Hindlimb muscle (tissue), 1 donor: ENCODE results near the gene NOL4. TPM values are rescaled to one million over a fixed set of nuclear protein-coding genes. Genes with fewer than 3 reads are reported as not detected.
"Not testable (repeated sequence)": the region's sequence is repeated elsewhere in the genome, so short reads cannot be mapped to it uniquely, and the experiment has no call there.

Experiments
- DNase-seq: peaks from one replicate; pipeline ENCODE4 v3.0.0-alpha.2; 2013
- polyA plus RNA-seq: library from polyadenylated mRNA; unstranded; fragments of 120-200 nt; gene quantifications from one replicate; pipeline ENCODE4 v1.2.1, GENCODE V29; 2013; ENCODE audit not compliant: insufficient read length

Gene NOL4, protein sequence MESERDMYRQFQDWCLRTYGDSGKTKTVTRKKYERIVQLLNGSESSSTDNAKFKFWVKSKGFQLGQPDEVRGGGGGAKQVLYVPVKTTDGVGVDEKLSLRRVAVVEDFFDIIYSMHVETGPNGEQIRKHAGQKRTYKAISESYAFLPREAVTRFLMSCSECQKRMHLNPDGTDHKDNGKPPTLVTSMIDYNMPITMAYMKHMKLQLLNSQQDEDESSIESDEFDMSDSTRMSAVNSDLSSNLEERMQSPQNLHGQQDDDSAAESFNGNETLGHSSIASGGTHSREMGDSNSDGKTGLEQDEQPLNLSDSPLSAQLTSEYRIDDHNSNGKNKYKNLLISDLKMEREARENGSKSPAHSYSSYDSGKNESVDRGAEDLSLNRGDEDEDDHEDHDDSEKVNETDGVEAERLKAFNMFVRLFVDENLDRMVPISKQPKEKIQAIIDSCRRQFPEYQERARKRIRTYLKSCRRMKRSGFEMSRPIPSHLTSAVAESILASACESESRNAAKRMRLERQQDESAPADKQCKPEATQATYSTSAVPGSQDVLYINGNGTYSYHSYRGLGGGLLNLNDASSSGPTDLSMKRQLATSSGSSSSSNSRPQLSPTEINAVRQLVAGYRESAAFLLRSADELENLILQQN
- not detected for polyA plus RNA-seq

DNA sequence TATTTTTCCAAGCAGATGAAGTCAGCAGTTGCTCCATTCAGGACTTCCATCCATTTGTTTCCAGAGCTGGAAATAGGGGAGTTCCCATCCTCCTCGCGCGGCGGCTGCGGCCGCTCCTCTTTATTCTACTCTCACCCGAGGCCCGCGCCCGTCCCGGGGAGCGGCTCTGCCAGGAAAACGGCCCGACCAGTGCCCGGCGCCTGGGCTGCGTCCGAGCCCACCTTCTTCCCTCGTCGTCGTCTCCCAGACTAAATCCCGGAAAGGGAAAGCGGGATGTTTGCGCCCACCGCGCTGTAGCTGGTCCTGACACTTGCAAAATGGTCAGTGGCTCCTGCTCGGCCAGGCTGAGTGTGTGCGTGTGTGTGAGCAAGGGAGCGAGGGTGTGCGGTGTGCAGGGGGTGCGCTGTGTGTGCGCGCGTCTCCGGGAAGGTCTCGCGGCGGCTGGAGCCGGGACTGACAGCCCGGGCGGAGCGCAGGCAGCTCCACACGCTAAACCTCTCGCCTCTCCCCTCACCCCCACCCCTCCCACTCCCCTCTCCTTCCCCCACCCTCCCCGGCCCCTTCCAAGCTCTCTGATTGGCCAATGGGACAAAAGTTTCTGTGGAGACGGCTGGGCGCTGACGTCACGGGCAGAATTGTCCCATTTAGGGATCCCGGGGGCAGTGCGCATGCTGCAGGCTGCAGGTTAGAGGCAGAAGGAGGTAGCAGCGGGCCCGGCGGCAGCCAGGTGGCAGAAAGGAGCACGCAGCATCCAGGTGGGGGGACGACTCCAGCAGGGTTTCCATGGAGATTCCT lies at the start of gene NOL4:
TSS of gene NOL4 (minus strand) at position 491 of the 795 bp plus-strand sequence. CDS start 1,660 bp downstream, outside the sequence.
- peak; percentile 32 for DNase-seq

DNA sequence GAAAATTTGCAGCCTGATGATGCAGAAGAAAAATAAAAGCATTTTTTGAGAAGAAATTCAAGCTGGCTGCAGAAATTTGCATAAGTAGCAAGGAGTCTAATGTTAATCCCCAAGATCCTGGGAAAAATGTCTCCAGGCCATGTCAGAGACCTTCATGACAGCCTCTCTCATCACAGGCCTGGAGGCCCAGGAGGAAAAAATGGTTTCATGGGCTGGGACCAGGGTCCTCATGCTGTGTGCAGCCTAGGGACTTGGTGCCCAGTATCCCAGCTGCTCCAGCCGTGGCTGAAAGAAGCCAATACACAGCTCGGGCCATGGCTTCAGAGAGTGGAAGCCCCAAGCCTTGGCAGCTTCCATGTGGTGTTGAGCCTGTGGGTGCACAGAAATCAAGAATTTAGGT lies 41.3 kb upstream of the NOL4 start:
- DNase-seq: not testable (repeated sequence)

DNA sequence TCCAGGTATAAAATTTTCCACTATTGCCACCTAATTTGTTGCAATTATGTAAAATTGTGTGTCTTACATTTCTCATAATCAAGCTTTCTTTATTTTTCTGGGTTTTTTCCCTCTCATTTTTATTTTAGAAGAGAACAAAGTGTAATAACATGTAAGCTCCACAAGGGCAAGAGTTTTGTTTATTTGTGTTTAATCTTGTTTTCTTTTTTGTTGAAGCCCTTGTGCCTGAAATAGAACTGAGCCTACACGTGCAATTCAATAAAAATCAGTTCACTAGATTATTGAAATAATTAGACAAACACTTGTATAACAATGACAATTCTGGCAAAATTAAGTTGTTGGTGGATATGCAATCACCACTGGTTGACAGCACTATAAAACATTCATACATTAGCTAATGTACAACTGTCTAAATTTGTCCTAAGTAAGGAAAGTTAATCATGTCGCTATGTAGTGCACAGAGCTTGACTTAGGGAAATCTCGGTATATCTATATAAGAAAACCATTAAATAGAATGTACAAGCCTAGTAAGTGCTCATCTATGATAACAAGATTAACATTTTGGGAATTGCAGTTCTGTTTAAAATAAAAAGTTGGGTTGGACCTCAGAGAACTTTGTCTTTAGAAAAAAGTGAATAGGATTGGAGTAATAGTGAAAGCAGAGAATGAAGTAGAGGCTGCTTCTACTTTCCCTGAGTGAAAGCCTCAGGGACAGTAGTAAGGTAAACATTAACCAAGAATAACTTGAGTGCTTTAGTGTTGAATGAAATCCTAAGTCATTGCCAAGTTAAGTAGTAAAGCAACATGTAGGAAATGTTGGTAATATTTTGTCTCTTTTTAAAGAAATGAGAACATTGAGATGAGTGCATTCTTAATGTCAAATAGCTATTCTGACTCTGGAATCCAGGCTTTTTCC lies 37.4 kb upstream of the NOL4 start:
- DNase-seq: no peak

DNA sequence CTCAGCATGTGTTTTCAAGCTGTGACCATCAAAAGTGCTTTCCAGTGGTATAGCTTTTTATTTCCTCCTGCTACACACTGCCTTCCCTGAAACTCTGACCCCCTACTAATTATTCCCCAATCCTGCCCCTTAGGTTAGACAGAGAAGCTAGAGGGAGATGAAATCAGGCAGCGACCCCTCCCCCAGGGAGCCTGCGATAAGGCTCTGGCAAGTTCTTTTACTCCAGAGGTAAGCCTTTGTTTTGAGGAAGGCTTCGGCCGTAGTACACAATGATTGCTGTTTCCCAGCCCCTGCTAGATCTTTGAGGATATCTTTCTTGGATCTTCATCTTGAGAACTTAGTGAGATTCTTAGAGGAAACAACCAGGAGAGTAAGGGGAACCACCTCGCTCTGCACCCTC lies 33.5 kb upstream of the NOL4 start:
- DNase-seq: no peak

DNA sequence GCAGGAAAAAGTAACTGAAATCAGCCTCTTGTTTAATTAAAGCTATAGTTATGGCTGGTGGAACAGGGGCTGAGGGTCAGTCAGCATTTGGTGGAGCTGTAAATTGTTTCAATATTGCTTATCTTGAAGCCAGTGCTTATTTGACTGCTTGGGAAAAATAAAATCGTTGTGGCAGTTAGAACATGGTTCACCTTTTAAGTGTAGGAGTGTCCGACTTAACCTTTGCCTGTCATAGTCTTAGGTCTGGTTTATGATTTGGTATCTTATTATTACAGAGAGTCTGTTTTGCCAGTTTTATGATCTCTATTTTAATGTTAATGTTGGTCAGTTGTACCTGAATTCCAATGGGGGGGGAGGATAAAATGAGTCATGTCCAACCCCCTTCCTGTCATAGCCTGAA lies 27.2 kb upstream of the NOL4 start:
- DNase-seq: no peak

DNA sequence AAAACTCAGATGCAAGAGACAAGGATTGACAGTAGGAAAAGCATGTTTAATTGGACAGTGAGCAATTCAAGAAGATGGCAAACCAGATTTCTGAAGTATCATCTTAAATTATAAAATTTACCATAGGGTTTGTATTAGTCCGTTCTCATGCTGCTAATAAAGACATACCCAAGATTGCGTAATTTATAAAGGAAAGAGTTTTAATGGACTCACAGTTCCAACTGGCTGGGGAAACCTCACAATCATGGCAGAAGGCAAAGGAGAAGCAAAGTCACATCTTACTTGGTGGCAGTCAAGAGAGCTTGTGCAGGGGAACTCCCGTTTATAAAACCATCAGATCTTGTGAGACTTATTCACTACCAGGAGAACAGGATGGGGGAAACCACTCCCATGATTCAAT lies 24.0 kb upstream of the NOL4 start:
- no peak for DNase-seq

DNA sequence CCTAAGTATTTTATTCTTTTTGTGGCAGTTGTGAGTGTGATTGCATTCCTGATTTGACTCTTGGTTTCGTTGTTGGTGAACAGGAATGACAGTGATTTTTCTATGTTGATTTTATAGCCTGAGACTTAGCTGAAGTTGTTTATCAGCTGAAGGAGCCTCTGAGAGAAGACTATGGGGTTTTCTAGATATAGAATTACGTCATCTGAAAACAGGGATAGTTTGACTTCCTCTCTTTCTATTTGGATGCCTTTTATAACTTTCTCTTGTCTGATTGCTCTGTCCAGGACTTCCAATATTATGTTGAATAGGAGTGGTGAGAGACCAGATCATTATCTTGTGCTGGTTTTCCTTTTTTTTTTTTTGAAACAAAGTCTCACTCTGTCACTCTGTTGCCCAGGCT lies 18.0 kb upstream of the NOL4 start:
- no peak for DNase-seq

DNA sequence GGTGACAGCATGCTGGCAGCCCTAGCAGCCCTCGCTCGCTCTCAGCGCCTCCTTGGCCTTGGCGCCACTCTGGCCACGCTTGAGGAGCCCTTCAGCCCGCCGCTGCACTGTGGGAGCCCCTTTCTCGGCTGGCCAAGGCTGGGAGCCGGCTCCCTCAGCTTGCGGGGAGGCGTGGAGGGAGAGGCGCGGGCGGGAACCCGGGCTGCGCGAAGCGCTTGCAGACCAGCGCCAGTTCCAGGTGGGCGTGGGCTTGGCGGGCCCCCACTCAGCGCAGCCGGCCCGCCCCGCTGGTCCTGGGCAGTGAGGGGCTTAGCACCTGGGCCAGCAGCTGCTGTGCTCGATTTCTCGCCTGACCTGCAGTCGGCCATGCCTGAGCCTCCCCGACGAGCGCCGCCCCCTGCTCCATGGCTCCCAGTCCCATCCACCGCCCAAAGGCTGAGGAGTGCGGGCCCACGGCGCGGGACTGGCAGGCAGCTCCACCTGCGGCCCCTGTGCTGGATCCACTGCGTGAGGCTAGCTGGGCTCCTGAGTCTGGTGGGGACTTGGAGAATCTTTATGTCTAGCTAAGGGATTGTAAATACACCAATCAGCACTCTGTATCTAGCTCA lies 9.2 kb upstream of the NOL4 start:
- not testable (repeated sequence) for DNase-seq

DNA sequence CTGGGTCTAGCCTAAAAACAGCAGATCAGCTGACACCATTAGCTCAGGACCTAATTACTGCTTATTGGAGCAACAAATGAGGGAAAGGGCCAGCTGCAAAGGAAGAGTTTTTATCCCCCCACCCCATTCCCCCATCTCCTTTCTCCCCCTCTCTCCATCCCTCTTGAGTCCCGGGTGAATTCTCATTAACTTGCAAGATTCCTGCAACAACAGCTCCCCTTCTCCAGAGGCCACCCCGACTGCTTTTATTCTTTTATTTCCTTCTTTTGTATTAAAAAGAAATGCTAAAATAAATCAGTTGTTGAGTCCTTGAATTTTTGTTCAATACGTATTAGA lies 473 bp upstream of the NOL4 start:
- no peak for DNase-seq

DNA sequence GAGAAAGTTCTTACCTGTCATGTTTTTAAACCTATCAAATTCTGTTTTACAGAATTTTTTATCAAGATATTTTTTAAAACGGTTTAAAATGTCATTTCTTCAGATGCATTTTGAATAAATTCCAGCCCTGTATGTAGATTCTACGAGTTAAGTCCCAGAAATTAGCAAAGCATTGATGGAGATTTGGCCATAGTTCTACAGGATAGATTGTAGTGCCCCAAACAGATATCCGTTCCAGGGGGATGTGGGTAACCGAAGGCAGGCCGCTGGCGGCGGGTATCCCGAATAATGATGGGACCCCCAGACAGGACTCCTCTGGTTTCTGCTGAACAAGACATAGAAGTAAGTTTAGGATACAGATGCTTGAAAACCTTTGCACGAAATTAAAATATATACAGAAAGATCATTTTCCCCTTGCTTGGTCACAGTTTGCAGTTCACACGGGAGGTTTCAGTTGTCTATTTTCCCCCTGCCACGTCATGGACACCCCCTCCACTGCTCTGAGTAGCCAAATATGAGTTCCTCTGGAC lies 755 bp downstream of the NOL4 start:
- no peak for DNase-seq

DNA sequence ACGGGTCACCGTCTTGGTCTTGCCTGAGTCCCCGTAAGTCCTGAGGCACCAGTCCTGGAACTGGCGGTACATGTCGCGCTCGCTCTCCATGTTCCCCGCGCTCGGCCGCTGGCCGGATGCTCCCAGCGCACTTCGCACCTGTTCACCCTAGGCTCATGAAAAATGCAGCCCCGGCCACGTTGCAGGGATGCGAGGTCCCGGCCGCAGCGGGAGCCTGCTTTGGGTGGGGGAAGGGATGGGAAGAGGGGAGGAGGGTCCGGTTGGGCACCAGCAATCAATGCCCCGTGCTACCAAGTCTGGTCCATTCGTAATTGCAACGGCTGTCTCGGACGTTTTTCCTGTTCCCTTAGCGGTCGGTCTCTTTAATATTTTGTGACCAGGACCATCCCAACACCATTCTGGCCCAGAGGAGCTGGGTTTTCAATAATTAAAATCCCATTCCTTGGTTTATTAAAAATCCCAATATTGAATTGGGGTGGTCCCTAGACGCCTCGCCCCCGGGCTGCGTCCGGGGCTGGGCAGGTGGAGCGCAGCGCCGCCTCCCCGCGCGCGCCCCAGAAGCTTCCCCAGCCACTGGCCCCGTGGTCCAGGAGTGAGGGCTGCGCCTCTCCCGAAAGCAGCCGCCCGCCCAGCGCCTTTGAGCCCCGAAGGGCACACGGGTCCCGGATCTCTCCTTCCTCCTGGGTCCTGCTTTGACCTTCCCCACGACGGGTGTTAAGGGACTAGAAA lies 1.4 kb downstream of the NOL4 start:
- DNase-seq: no peak

DNA sequence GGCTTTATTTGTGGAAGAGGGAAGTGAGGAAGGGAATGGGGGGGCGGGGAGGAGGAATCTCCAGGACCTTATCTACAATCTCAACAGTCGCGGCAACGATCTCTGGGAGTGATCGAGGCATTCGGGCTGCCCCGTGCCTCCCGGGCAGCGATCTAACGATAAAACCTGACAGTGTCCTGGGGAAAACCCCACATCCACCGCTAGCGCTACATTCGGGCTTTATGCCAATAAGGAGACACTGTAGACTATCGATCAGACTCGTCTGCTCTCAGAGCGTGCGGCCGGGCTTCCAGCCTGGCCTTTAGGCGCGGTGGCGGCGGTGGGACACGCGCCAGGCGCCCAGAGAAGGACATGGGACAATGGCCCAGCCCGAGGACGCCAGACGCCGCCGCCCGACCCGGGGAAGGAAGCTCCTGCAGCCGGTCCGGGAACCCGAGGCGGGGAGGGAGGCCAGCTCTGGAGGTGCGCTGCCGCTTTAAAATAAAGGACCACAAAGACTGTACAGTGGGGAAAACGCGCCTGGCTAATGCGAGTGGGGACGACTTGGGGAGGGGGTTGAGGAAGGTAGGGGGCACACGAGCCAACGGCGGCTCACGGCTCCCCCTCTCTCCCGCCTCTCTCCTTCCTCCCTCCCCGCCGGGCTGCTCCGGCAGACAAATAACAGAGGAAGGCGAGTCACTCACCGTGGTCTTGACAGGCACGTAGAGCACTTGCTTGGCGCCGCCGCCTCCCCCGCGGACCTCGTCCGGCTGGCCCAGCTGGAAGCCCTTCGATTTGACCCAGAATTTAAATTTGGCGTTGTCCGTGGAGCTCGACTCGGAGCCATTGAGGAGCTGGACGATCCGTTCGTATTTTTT lies 2.2 kb downstream of the NOL4 start:
- peak; percentile 23 for DNase-seq

DNA sequence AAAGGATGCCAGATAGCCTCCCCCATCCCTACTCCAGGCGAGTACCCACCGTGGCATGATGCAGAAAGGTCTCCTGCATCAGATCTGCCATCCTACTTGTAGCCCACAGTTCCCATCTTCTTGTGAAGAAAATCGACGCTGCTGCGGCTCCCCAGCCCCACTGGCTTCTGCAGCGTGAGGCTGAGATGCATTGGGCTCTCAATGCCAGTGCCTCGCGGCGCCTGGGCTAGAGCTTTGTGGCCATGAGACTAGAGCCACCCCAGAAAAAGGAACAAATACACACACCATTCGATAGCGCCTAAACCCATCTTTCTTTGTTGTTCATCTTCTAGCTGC lies 2.8 kb downstream of the NOL4 start:
- DNase-seq: no peak

DNA sequence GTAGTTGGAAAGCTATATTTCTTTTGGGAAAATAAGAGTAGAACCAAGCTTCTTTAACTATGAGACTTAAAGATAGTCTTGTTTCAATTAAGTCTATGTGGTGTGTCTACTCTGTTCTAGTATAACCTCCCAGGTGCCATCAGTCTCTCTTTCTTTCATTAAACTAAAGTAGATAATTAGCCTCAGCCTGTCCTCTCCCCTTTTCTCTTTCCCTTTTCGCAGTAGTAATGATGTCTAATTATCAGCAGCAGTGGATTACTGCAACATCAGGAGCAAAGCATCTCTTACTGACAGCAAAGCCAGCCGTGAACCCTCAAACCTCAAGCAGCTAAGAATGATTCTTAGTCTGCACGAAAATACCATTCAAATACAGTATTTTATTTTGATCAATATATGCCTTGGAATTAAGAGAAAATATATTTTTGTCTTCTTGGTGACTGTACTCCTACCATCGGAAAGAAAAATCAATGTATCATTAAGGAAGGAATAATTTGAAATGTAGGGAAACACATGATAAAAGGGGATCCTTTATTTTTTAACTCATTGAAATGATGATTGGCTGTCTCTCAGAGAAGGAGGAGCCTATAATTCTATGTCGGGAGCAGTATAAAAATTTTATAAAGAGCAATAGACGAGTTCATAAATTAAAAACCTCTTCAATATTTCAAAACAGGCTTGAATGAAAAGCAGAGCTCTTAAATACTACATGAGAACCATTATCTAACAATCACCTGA lies 4.5 kb downstream of the NOL4 start:
- no peak for DNase-seq

DNA sequence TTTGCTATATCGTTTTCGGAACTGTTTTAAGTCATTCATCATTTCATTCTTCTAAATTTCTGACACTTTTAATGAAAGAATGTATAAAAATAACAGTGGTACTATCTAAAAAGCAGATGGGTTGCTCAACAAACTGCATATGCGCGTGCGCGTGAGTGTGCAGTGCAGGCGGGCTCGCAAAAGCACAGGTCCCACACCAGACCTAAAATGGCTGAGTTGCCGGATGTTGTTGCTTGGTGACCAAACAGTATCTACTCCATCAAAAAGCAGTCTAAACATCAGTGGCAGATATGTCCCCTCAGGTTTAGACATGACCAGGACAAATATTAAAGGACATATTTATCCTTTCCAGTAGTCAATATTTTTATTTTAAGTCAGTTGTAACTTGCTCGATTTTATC lies 5.1 kb downstream of the NOL4 start:
- DNase-seq: no peak

DNA sequence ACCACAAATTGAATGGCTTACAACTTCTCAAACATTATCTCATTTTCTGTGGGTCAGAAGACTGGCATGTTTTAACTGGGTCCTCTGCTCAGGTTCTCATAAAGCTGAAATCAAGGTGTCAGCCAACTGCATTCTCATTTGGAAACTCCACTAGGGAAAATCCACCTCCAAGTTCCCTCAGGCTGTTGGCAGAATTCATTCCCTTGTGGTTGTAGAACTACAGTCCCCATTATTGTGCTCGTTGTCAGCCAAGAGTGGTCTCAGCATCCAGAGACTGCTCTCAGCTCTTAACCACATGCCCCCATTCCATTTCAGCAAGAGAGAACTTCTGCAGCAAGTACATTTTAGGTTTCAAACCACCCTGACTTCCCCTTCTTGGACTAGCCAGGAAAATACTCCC lies 12.2 kb downstream of the NOL4 start:
- DNase-seq: no peak

DNA sequence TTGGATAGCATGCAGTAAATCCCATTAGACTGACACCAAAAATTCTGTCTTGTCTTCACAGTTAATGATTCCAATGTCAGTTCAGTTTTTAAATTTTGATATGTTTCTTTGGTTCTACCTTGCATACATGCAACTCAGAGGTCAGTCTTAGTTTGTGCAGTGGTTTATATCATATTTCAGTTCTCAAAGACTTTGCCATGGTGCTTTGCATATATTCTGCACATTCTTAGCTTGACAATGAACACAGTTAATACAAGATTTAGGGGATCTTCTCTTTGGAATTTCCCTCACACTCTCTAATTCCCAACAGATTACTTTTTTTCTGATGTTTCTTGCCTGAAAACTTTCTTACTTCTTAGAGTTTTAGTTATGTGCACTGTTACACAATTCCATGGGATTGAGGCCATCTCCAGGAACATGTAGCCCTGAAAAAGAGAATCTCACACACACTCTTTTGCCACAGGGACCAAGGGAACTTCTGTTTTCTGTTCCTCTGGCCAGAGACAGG lies 17.3 kb downstream of the NOL4 start:
- no peak for DNase-seq

DNA sequence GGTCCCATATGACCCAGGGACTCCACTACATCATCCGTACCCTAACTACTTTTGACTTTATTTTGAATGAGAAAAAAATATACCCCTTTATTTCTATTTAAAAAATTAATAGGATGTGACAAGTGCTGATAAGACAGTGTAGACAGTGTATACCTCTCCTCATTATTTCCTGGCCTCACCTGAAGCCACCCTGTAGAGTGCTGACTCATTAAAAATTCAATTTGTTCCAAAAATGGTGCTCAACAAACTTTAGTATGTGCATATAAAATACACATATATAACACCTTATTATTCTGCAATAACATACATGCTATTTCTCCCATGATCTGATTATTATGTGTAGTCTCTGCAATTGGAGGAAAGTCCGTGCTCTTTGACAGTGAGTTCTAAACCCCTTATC lies 20.8 kb downstream of the NOL4 start:
- DNase-seq: no peak

DNA sequence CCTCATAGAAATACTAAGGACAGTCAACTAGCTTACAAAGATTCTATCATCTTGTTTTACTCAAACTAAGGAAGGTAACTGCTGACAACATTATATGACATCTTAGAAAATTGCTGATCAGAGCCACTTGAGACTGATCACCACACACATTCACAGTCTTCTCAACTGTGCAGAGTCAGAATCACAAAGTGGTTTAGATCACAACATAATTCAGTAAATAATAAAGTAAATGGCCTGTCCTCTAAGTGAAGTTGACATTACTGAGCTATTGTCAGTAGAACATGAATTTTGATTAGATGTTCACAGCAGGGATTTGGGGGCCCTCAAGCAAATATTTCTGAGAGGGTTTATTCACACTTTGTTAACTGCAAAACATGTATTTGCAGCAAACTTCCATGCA lies 28.5 kb downstream of the NOL4 start:
- DNase-seq: no peak
